BE2C (cell line): ENCODE data around the gene FYCO1.

ENCODE experiments used
- DNase-seq: peaks from one replicate; pipeline ENCODE4 v3.0.0-alpha.2; 2020
- H3K27me3 ChIP-seq: fragments of 250-450 bp; sonication (Bioruptor Pico); 2 replicates; pipeline ENCODE4 v1.5.1; 2020; ENCODE audit warnings: mild to moderate bottlenecking
- H3K36me3 ChIP-seq: fragments of 250-450 bp; sonication (Bioruptor Pico); 2 replicates; pipeline ENCODE4 v1.5.1; 2020; ENCODE audit warnings: mild to moderate bottlenecking
- H3K4me1 ChIP-seq: fragments of 250-450 bp; sonication (Bioruptor Pico); 2 replicates; pipeline ENCODE4 v1.5.1; 2020
- H3K4me3 ChIP-seq: 2 replicates; pipeline ENCODE4 v1.5.1; 2011; ENCODE audit warnings: low read depth, low read length
- H3K9me3 ChIP-seq: fragments of 250-450 bp; sonication (Bioruptor Pico); 2 replicates; pipeline ENCODE4 v1.5.1; 2020
- TF ChIP-seq, protein P1 (sequence below): IDR thresholded peaks from 2 replicates; pipeline ENCODE4 v1.5.1; 2012; ENCODE audit warnings: mild to moderate bottlenecking, low read depth, low read length

Gene FYCO1

DNA sequence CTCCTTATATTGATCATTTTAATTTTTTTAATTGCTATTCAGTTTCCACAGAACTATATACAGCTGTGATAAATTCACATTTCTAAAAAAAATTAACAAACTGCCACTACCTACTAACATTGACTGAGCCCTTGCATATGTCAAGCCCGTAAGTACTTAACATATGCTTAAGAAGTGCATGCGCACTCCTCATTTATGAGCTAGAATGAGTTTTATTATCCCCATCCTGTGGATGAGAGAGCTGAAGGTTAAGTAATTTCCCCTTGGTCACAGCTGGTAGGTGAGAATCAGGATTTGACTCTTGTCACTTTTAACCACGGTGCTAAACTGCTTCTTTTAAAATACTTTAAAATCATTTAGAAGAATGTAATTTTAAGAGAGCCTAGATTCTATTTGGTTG lies 26.5 kb downstream of the FYCO1 start:
- no peaks in the 10 kb centered on the region for H3K36me3 ChIP-seq
- no peaks in the 10 kb centered on the region for H3K4me1 ChIP-seq
- H3K4me3 ChIP-seq = no peak overlapping the region
- no peaks in the 10 kb centered on the region for H3K27me3 ChIP-seq
- DNase-seq = no peak
- TF ChIP-seq, protein P1, sequence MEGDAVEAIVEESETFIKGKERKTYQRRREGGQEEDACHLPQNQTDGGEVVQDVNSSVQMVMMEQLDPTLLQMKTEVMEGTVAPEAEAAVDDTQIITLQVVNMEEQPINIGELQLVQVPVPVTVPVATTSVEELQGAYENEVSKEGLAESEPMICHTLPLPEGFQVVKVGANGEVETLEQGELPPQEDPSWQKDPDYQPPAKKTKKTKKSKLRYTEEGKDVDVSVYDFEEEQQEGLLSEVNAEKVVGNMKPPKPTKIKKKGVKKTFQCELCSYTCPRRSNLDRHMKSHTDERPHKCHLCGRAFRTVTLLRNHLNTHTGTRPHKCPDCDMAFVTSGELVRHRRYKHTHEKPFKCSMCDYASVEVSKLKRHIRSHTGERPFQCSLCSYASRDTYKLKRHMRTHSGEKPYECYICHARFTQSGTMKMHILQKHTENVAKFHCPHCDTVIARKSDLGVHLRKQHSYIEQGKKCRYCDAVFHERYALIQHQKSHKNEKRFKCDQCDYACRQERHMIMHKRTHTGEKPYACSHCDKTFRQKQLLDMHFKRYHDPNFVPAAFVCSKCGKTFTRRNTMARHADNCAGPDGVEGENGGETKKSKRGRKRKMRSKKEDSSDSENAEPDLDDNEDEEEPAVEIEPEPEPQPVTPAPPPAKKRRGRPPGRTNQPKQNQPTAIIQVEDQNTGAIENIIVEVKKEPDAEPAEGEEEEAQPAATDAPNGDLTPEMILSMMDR = no peak
- no peaks in the 10 kb centered on the region for H3K9me3 ChIP-seq

DNA sequence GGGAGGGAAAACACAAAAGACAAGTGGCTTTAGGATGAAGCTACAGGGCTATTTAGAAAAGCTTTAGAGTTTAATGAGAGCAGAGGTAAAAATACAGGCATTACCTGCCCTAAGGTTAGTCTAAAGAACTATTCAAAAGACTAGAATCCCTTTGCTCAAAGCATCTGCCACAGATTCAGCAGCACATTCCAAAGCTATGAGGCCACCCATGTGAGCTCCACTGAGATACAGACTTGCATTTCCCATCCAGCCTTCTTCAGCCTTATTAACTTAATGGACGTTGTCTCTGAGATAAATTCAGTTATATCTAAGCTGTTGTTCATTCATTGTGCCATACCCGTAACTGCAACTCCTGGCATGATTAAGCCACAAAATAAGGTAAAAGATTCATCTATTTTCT lies 26.9 kb downstream of the FYCO1 start:
- no peak for DNase-seq
- no peak overlapping the region for H3K4me3 ChIP-seq
- H3K36me3 ChIP-seq = no peaks in the 10 kb centered on the region
- H3K9me3 ChIP-seq = no peaks in the 10 kb centered on the region
- TF ChIP-seq, protein P1 = no peak
- no peaks in the 10 kb centered on the region for H3K27me3 ChIP-seq
- no peaks in the 10 kb centered on the region for H3K4me1 ChIP-seq

DNA sequence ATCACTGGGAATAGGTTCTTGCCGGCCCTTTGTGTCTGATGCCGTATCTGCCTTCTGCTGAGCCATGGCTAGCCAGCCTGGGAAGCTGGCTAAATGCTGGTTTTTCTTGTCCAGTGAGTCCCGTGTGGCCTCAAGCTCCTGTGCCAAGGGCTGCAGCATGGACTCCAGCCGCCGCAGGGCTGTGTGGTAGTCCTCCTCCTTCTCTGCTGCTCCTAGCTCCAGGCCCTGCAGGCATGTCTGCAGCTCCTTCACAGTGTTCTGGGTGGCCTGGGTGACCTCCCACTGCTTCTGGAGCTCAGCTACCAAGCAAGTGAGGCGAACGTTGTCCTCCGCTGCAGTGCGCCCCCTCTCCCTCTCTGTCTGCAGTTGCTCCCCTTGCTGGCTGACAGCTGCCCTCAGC lies 27.5 kb downstream of the FYCO1 start:
- DNase-seq = no peak
- Histone ChIP-seq H3K36me3 (no peaks in the 10 kb centered on the region), H3K27me3 (no peaks in the 10 kb centered on the region), H3K9me3 (no peaks in the 10 kb centered on the region), H3K4me1 (no peaks in the 10 kb centered on the region), H3K4me3 (no peak overlapping the region)
- TF ChIP-seq, protein P1 = no peak

DNA sequence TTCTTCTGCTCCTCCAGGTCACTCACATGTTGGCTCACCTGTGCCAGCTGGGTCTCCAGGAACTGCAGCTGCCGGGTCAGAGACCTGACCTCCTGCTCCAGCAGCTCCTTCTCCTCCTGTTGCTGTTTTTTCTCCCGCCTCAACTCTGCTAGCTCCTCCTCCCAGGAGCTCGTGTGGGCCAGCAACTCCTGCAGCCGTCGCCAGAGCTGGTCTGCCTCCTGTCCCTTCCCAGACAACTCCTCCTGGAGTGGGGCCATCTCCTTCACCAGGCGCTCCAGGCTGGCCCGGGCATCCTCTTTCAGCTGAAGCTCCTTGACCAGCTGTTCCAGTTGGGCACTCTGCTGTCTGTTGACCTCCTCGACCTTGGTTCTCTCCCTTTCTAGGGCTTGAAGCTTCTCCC lies 27.9 kb downstream of the FYCO1 start:
- H3K27me3 ChIP-seq = no peaks in the 10 kb centered on the region
- no peak for DNase-seq
- H3K4me3 ChIP-seq = no peak overlapping the region
- H3K9me3 ChIP-seq = no peaks in the 10 kb centered on the region
- no peaks in the 10 kb centered on the region for H3K4me1 ChIP-seq
- TF ChIP-seq, protein P1 = no peak
- no peaks in the 10 kb centered on the region for H3K36me3 ChIP-seq

DNA sequence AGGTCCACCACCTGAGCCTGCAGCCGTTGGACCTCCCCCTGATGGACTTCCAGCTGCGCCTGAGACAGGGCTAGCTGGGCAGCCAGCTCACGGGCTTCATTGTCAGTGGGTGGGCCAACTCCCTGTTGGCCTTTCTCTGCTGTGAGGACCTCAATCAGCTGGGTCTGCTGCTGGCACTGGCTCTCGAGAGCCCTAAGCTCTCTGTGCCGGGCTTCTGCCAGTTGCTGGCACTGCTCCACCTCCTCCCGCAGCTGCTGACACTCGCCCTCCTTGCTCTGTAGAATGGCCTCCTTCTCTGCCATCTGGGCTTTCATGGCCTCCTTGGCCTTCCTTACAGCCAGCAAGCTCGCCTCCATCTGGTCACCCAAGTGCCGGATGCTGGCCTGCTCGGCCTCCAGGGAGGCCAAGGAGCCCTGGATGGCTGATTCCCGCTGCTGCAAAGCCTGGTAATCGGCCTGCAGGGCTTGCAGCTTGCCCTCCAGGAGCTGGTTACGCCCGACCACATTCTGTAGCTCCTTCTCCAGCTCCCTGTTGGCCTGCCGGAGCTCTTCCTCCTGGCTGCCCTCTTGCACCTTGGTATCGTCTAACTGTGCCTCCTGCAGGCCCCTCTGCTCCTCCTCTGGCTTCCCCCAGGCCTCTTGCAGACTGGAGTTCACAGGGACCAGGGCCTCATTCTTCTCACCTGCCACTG lies 28.5 kb downstream of the FYCO1 start:
- H3K9me3 ChIP-seq = no peaks in the 10 kb centered on the region
- no peak overlapping the region for H3K4me3 ChIP-seq
- no peaks in the 10 kb centered on the region for H3K4me1 ChIP-seq
- DNase-seq = no peak
- H3K36me3 ChIP-seq = no peaks in the 10 kb centered on the region
- TF ChIP-seq, protein P1 = no peak
- H3K27me3 ChIP-seq = no peaks in the 10 kb centered on the region

DNA sequence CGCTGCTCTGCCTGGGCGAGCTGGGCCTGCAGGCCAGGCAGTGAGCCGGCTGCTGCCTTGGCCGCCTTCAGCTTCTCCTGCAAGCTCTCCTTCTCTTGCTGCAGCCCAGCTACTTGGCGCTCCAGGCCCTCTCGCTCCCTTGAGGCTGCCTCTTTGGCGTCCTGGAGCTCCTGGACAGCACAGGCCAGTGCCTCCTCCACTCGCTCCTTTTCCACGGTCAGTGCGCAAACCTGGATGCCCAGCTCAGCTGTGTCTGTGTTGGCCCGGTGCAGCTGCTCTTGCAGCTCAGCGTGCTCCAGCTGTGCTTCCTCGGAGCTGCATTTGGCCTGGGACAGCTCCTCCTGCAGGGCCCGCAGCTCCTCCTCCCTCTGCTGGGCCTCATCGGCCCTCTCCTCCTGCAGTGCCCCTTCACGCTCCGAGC lies 29.2 kb downstream of the FYCO1 start:
- Histone ChIP-seq H3K27me3 (no peaks in the 10 kb centered on the region), H3K4me3 (no peak overlapping the region), H3K36me3 (no peaks in the 10 kb centered on the region), H3K4me1 (no peaks in the 10 kb centered on the region), H3K9me3 (no peaks in the 10 kb centered on the region)
- TF ChIP-seq, protein P1 = no peak
- DNase-seq = no peak
